K562 (cell line): ENCODE results near the gene CCN2. TPM values are rescaled to one million over a fixed set of nuclear protein-coding genes. Genes with fewer than 3 reads are reported as not detected.

ENCODE experiments used
- ATAC-seq: fragments of 200-7000 bp; cut with Tn5 transposase; 3 replicates; pipeline ENCODE4 v1.9.1; 2020; ENCODE audit warnings: moderate library complexity
- Bru-seq: library from RNA; stranded (reverse); fragments of 400-500 nt; gene quantifications from one replicate; lab custom pipeline; 2021; lab: Mats Ljungman, UMichigan
- BruChase-seq, 2 experiments: library from RNA; stranded (reverse); fragments of 400-500 nt; gene quantifications; one replicate each; lab custom pipeline; 2021; lab: Mats Ljungman, UMichigan
- BruUV-seq: library from RNA; stranded (reverse); fragments of 400-500 nt; replicated peaks from 2 replicates; lab custom pipeline; 2021; lab: Mats Ljungman, UMichigan
- CTCF ChIA-PET: fragments of 300-600 bp; formaldehyde crosslinking; extraction: SDS; loops from one replicate; lab custom pipeline; 2021; ENCODE audit warnings: low intra/inter-chr PET ratio; lab: Yijun Ruan, JAX
- POLR2A ChIA-PET: fragments of 300-600, 350-650 bp; sonication (Branson Sonifier 250); formaldehyde crosslinking; extraction: SDS; loops from one replicate; lab custom pipeline; 2021; ENCODE audit warnings: antibody characterized with exemption, inconsistent platforms; lab: Yijun Ruan, JAX
- DNase-seq, 4 experiments: peaks; one replicate each; pipeline versions ENCODE4 v3.0.0 to v3.0.0-alpha.2; 2011 to 2018; ENCODE audit warnings: low spot score in 3 of 4, mixed read lengths in 3 of 4; ENCODE audit errors: extremely low read depth in 1 of 4
- FAIRE-seq: peaks from 2 replicates; lab custom pipeline; 2011; peaks lifted over from hg19 to GRCh38; lab: Jason Lieb, UNC
- H2AFZ ChIP-seq: 2 replicates; pipeline ENCODE4 v1.6.0; 2011; ENCODE audit warnings: low read depth, low read length, control low read depth, inconsistent platforms
- H3K27ac ChIP-seq: fragments of 200-600 bp; 3 replicates; pipeline ENCODE4 v1.8.0; 2011; ENCODE audit warnings: low read depth, mild to moderate bottlenecking, control low read depth, inconsistent platforms, low read length, moderate library complexity, mixed read lengths; ENCODE audit errors: extremely low read depth
- H3K27me3 ChIP-seq, 2 experiments: fragments of 300-600 bp in 1 of 2; 2 replicates in 1 of 2; 3 replicates in 1 of 2; pipeline versions ENCODE4 v1.6.0 to v1.8.0; 2011; ENCODE audit warnings: inconsistent platforms in 2 of 2, low read length in 2 of 2, mild to moderate bottlenecking in 1 of 2, mixed read lengths in 1 of 2, moderate library complexity in 1 of 2; ENCODE audit not compliant: control insufficient read depth in 2 of 2, insufficient read depth in 2 of 2
- H3K36me3 ChIP-seq: fragments of 300-600 bp; 3 replicates; pipeline ENCODE4 v1.8.0; 2011; ENCODE audit warnings: mild to moderate bottlenecking, low read length, inconsistent platforms; ENCODE audit not compliant: control insufficient read depth, insufficient read depth
- H3K4me1 ChIP-seq, 2 experiments: fragments of 200-600 bp in 1 of 2; replicated peaks in 1 of 2; 2 replicates in 1 of 2; 3 replicates in 1 of 2; pipeline versions ENCODE4 v1.5.1 to v1.8.0; 2011; ENCODE audit warnings: inconsistent platforms in 2 of 2, low read length in 2 of 2, mild to moderate bottlenecking in 1 of 2, mixed read lengths in 1 of 2, moderate library complexity in 1 of 2; ENCODE audit not compliant: control insufficient read depth in 2 of 2, insufficient read depth in 2 of 2
- H3K4me2 ChIP-seq: 2 replicates; pipeline ENCODE4 v1.6.1; 2011; ENCODE audit warnings: low read length, control low read depth, inconsistent platforms, mixed read lengths; ENCODE audit not compliant: insufficient read depth
- H3K4me3 ChIP-seq: fragments of 200-600 bp; sonication (generic), shearing (Covaris generic); 2 replicates; pipeline ENCODE4 v1.5.1; 2016; ENCODE audit warnings: control low read depth, inconsistent platforms
- H3K79me2 ChIP-seq: fragments of 200-600 bp; 3 replicates; pipeline ENCODE4 v1.8.0; 2011; ENCODE audit warnings: low read length, inconsistent platforms; ENCODE audit not compliant: control insufficient read depth, insufficient read depth
- H3K9ac ChIP-seq, 2 experiments: 2 replicates each; pipeline versions ENCODE4 v1.6.0 to v1.6.1; 2011; ENCODE audit warnings: low read depth in 2 of 2, low read length in 2 of 2, control low read depth in 1 of 2, inconsistent platforms in 1 of 2, mild to moderate bottlenecking in 1 of 2, mixed read lengths in 1 of 2; ENCODE audit not compliant: insufficient read depth in 1 of 2
- H3K9me1 ChIP-seq: one replicate; pipeline ENCODE4 v1.6.0; 2011; ENCODE audit warnings: inconsistent platforms, mild to moderate bottlenecking, low read length, moderate library complexity; ENCODE audit not compliant: control insufficient read depth, insufficient read depth
- H3K9me3 ChIP-seq: replicated peaks from 2 replicates; pipeline ENCODE4 v1.5.1; 2011; ENCODE audit warnings: low read depth, low read length, inconsistent platforms; ENCODE audit not compliant: control insufficient read depth, insufficient read depth
- H4K20me1 ChIP-seq: replicated peaks from 2 replicates; pipeline ENCODE4 v1.6.1; 2011; ENCODE audit warnings: low read length, inconsistent platforms, mixed read lengths; ENCODE audit not compliant: control insufficient read depth, insufficient read depth
- GABPB1 ChIP-seq: sonication (generic); formaldehyde crosslinking; IDR thresholded peaks from 2 replicates; pipeline ENCODE4 v1.8.0; 2022; ENCODE audit warnings: mild to moderate bottlenecking, missing genetic modification reagents
- JUN ChIP-seq, 2 experiments: sonication (generic) in 1 of 2; formaldehyde crosslinking in 1 of 2; IDR thresholded peaks; 2 replicates each; pipeline versions ENCODE4 v1.6.1 to v1.8.0; 2012 to 2022; ENCODE audit warnings: borderline replicate concordance in 2 of 2, mild to moderate bottlenecking in 2 of 2, improper control_type of control experiment in 1 of 2, low read depth in 1 of 2, low read length in 1 of 2, missing genetic modification reagents in 1 of 2
- MAZ ChIP-seq, 2 experiments: fragments of 450-650 bp in 1 of 2; sonication (generic) in 1 of 2; formaldehyde crosslinking; IDR thresholded peaks in 1 of 2; conservative IDR thresholded peaks in 1 of 2; 2 replicates each; pipeline versions ENCODE4 v1.4.0 to v1.5.0; 2020; ENCODE audit warnings: mild to moderate bottlenecking in 1 of 2, missing genetic modification reagents in 1 of 2
- RBM17 ChIP-seq: fragments of 200-400 bp; formaldehyde crosslinking; IDR thresholded peaks from 2 replicates; pipeline ENCODE4 v1.6.1; 2017; ENCODE audit warnings: low read depth, mild to moderate bottlenecking, low read length, borderline replicate concordance
- SIN3B ChIP-seq: fragments of 450-650 bp; IDR thresholded peaks from 2 replicates; pipeline ENCODE4 v1.6.1; 2017; ENCODE audit warnings: low read depth, mild to moderate bottlenecking, moderate library complexity
- TEAD4 ChIP-seq, 2 experiments: sonication (generic) in 1 of 2; formaldehyde crosslinking in 1 of 2; IDR thresholded peaks; 2 replicates each; pipeline versions ENCODE4 v1.6.1 to v1.8.0; 2012 to 2022; ENCODE audit warnings: borderline replicate concordance in 1 of 2, inconsistent platforms in 1 of 2, low read length in 1 of 2, mild to moderate bottlenecking in 1 of 2, missing genetic modification reagents in 1 of 2
- WGBS: fragments of 100-300 bp; shearing (Covaris generic); methylation state at CpG from one replicate; pipeline ENCODE4 v1.1.6; 2016; ENCODE audit warnings: low coverage, mixed read lengths; ENCODE audit not compliant: insufficient coverage; ENCODE audit errors: missing lambda C conversion rate; 5-methylcytosine and 5-hydroxymethylcytosine counted together
- in situ Hi-C: fragments of 300-500 bp; cut with MboI; formaldehyde crosslinking; loops from 4 replicates; pipeline ENCODE4 v1.15.0; 2018; ENCODE audit warnings: inconsistent platforms, mixed read lengths
- intact Hi-C: fragments of 100-400 bp; cut with micrococcal nuclease; formaldehyde crosslinking; loops from 2 replicates; pipeline ENCODE4 v1.14.2; 2022
- long read RNA-seq, 3 experiments: library from polyadenylated mRNA in 2 of 3; library from RNA in 1 of 3; unstranded in 2 of 3; stranded (forward) in 1 of 3; transcript quantifications; one replicate each; pipeline ENCODE4 v2.0.0, GENCODE V29; 2019 to 2022
- polyA minus RNA-seq, 3 experiments: library from RNA; depleted of rRNA, polyadenylated mRNA; stranded (reverse); fragments of >200 nt; gene quantifications; 2 replicates each; pipeline ENCODE4 v1.2.3, GENCODE V29; 2011
- polyA plus RNA-seq, 8 experiments: library from polyadenylated mRNA; depleted of rRNA in 4 of 8; stranded (reverse) in 5 of 8; unstranded in 3 of 8; fragments of >200 nt; fragmentation: Nextera tagmentation in 2 of 8; fragmentation: Illumina TruSeq in 1 of 8; extraction: Ambion mirVana in 2 of 8; extraction: Trizol in 1 of 8; gene quantifications; 2 replicates each; pipeline versions ENCODE4 v1.2.1 to v1.2.3, GENCODE V29; 2011 to 2014; ENCODE audit warnings: inconsistent platforms in 1 of 8, missing spikeins in 1 of 8
- total RNA-seq, 7 experiments: library from RNA; depleted of rRNA in 6 of 7; stranded (reverse); fragments of >200 nt in 6 of 7; fragmentation: Illumina TruSeq in 2 of 7; extraction: Trizol in 2 of 7; gene quantifications; 2 replicates each; pipeline versions ENCODE4 v1.2.1 to v1.2.3, GENCODE V29; 2011 to 2021; ENCODE audit warnings: low replicate concordance in 1 of 7
- TF ChIP-seq, protein P1 (sequence below): fragments of 250-450 bp; sonication (Bioruptor Pico); IDR thresholded peaks from 2 replicates; pipeline ENCODE4 v1.4.0; 2020

Gene CCN2, protein sequence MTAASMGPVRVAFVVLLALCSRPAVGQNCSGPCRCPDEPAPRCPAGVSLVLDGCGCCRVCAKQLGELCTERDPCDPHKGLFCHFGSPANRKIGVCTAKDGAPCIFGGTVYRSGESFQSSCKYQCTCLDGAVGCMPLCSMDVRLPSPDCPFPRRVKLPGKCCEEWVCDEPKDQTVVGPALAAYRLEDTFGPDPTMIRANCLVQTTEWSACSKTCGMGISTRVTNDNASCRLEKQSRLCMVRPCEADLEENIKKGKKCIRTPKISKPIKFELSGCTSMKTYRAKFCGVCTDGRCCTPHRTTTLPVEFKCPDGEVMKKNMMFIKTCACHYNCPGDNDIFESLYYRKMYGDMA
- total RNA-seq (2011; cell fraction: chromatin; rRNA removed; ENCODE audit: low replicate concordance), result not detected in 2 replicates
- not detected in 2 replicates for total RNA-seq (2011; cell fraction: nucleolus; rRNA removed)
- not detected in 2 replicates for total RNA-seq (2011; cell fraction: nucleoplasm; rRNA removed)
- not detected in 2 replicates for total RNA-seq (2014; rRNA removed)
- total RNA-seq (2014; rRNA removed; fragmentation: Illumina TruSeq; extraction: Trizol), result not detected in 2 replicates
- total RNA-seq (2015; rRNA removed; fragmentation: Illumina TruSeq; extraction: Trizol), result not detected in 2 replicates
- 0.40 and 0.51 TPM in 2 replicates for total RNA-seq (2021)
- polyA plus RNA-seq (2011; rRNA removed), result not detected in 2 replicates
- 0.16 and 0.21 TPM in 2 replicates for polyA plus RNA-seq (2011; cell fraction: cytosol; rRNA removed)
- polyA plus RNA-seq (2011; cell fraction: nucleus; rRNA removed), result not detected in 2 replicates
- polyA plus RNA-seq (2012), result not detected in 2 replicates
- polyA plus RNA-seq (2014; fragmentation: Illumina TruSeq; extraction: Trizol), result not detected in 2 replicates
- not detected for polyA plus RNA-seq (2014; fragmentation: Nextera tagmentation; extraction: Ambion mirVana)
- polyA plus RNA-seq (2014; rRNA removed), result not detected in 2 replicates
- not detected in 2 replicates for polyA minus RNA-seq (2011; rRNA and poly(A)+ RNA removed)
- polyA minus RNA-seq (2011; cell fraction: cytosol; rRNA and poly(A)+ RNA removed), result 1.1 TPM in 1 of 2 replicates, not detected in the other
- polyA minus RNA-seq (2011; cell fraction: nucleus; rRNA and poly(A)+ RNA removed), result not detected in 2 replicates
- percentile 16 among the genes with signal in this experiment for Bru-seq, nascent RNA
- BruChase-seq, experiment 1, labeled RNA remaining after a 2-hour chase, result percentile 16 among the genes with signal in this experiment
- percentile 17 among the genes with signal in this experiment for BruChase-seq, experiment 2, labeled RNA remaining after a 6-hour chase
- long read RNA-seq, experiment 1, result 0 reads
- long read RNA-seq, experiment 2, result 0 reads
- long read RNA-seq, experiment 3, result 0 reads

DNA sequence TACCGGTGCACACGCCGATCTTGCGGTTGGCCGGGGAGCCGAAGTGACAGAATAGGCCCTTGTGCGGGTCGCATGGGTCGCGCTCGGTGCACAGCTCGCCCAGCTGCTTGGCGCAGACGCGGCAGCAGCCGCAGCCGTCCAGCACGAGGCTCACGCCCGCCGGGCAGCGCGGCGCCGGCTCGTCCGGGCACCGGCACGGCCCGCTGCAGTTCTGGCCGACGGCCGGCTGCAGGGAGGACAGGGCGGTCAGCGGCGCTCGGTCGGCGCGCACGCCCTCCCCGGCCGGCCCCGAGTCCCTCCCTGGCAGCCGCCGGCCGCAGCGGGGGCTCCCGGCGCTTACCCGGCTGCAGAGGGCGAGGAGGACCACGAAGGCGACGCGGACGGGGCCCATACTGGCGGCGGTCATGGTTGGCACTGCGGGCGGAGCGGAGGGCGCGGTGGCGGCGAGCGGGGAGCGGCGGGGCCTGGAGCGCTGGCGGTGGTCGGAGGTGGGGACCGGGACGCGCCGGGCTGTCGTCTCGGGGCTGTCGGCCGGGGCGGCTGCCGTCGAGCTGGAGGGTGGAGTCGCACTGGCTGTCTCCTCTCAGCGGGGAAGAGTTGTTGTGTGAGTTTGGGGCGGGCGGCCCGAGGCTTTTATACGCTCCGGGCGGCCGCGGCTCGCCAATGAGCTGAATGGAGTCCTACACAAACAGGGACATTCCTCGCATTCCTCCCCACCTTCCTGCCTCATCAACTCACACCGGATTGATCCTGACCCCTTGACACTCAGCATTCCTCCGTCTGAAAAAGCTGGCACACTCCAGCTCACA is at the start of gene CCN2:
Gene CCN2 (minus strand): TSS at position 606 of the 809 bp plus-strand sequence. CDS start 200 bp downstream, at position 406.
- no TSS peak for BruUV-seq
- 28% methylated on average over 39 of the region's 97 CpGs for WGBS
- H3K4me2 ChIP-seq, result no peak within 1 kb of the TSS
- H3K36me3 ChIP-seq, result no peaks in the 10 kb centered on the region
- no peak for DNase-seq
- peaks cover 5 to 14% of the 10 kb centered on the region in 2 experiments; a peak in 4 of 5 replicates for H3K27me3 ChIP-seq
- no peaks in the 10 kb centered on the region for H3K79me2 ChIP-seq
- H3K9me3 ChIP-seq, result no peaks in the 10 kb centered on the region
- no peak within 1 kb of the TSS for H3K27ac ChIP-seq
- H3K9ac ChIP-seq, result no peak within 1 kb of the TSS
- no peaks in the 10 kb centered on the region for H4K20me1 ChIP-seq
- ATAC-seq, result no peak
- ChIA-PET CTCF (no interaction called here), POLR2A (no interaction called here)
- no peak within 1 kb of the TSS for H3K4me3 ChIP-seq
- peaks cover 0 to 5% of the 10 kb centered on the region in 2 experiments; a peak in 1 of 5 replicates for H3K4me1 ChIP-seq
- no peak within 1 kb of the TSS for H2AFZ ChIP-seq
- no peak for FAIRE-seq
- H3K9me1 ChIP-seq, result no peaks in the 10 kb centered on the region
- in situ Hi-C loops (no loop called here), intact Hi-C loops (no loop called here)
- TF ChIP-seq, protein P1, sequence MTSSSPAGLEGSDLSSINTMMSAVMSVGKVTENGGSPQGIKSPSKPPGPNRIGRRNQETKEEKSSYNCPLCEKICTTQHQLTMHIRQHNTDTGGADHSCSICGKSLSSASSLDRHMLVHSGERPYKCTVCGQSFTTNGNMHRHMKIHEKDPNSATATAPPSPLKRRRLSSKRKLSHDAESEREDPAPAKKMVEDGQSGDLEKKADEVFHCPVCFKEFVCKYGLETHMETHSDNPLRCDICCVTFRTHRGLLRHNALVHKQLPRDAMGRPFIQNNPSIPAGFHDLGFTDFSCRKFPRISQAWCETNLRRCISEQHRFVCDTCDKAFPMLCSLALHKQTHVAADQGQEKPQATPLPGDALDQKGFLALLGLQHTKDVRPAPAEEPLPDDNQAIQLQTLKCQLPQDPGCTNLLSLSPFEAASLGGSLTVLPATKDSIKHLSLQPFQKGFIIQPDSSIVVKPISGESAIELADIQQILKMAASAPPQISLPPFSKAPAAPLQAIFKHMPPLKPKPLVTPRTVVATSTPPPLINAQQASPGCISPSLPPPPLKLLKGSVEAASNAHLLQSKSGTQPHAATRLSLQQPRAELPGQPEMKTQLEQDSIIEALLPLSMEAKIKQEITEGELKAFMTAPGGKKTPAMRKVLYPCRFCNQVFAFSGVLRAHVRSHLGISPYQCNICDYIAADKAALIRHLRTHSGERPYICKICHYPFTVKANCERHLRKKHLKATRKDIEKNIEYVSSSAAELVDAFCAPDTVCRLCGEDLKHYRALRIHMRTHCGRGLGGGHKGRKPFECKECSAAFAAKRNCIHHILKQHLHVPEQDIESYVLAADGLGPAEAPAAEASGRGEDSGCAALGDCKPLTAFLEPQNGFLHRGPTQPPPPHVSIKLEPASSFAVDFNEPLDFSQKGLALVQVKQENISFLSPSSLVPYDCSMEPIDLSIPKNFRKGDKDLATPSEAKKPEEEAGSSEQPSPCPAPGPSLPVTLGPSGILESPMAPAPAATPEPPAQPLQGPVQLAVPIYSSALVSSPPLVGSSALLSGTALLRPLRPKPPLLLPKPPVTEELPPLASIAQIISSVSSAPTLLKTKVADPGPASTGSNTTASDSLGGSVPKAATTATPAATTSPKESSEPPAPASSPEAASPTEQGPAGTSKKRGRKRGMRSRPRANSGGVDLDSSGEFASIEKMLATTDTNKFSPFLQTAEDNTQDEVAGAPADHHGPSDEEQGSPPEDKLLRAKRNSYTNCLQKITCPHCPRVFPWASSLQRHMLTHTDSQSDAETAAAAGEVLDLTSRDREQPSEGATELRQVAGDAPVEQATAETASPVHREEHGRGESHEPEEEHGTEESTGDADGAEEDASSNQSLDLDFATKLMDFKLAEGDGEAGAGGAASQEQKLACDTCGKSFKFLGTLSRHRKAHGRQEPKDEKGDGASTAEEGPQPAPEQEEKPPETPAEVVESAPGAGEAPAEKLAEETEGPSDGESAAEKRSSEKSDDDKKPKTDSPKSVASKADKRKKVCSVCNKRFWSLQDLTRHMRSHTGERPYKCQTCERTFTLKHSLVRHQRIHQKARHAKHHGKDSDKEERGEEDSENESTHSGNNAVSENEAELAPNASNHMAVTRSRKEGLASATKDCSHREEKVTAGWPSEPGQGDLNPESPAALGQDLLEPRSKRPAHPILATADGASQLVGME (CRISPR knock-in tag), result no peak
- TF ChIP-seq JUN (IDR thresholded peaks at IDR 0.05; ENCODE audit: borderline replicate concordance, low read depth, low read length), result no peak
- TF ChIP-seq JUN (CRISPR knock-in tag; IDR thresholded peaks at IDR 0.05; ENCODE audit: borderline replicate concordance), result no peak
- no peak for TF ChIP-seq SIN3B
- TF ChIP-seq MAZ (CRISPR knock-in tag; conservative IDR thresholded peaks at IDR 0.05 in 1 of 2, IDR thresholded peaks at IDR 0.05 in 1 of 2), result no peak
- no peak for TF ChIP-seq TEAD4 (IDR thresholded peaks at IDR 0.05; ENCODE audit: low read length)
- no peak for TF ChIP-seq TEAD4 (CRISPR knock-in tag; IDR thresholded peaks at IDR 0.05; ENCODE audit: borderline replicate concordance)
- TF ChIP-seq RBM17, result no peak
- TF ChIP-seq GABPB1, result no peak
